NCI-H1092 treated with DMSO at 0.1 percent for 48 hours (cell line): ENCODE results near the gene LRRC27.
A peak's percentile ranks its signal among the peaks of the same experiment; 100 is the strongest.

Source experiments
- DNase-seq: peaks from one replicate; lab custom pipeline; 2025; lab: John Stamatoyannopoulos, UW

LRRC27 gene

GRCh38 chr10:132390921-132391675, 59.1 kb downstream of the LRRC27 start:
- no peak for DNase-seq

GRCh38 chr10:132391676-132392020, 59.7 kb downstream of the LRRC27 start:
- no peak for DNase-seq

- no peak for DNase-seq
Measured at GRCh38 chr10:132392184-132392800, 60.3 kb downstream of the LRRC27 start.

GRCh38 chr10:132392811-132393694, 61.1 kb downstream of the LRRC27 start:
- DNase-seq: no peak

DNA sequence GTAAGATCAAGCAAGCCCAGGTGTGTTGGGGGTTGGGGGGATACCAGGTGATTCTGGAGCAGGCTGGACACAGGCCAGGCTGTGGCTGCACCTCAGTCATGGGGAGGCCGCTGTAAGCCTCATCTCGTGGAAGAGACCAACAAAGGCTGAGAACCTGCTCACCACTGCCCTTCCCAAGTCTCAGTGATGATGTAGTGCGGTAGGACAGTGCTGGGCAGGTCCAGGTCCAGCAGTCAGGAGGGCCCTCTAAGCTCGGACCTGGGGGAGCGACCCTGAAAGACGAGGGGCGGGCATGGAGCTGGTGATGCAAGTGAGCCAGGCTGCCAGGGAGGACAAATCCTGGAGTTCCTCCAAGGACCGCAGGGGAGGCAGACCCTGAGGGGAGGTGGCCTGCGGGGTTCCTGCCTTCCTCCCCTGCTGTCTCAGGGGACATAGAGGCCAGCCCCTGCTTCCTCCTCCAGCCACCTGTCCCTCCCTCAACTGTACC, 61.7 kb downstream of the LRRC27 start:
- DNase-seq: no peak

GRCh38 chr10:132394201-132394811, 62.3 kb downstream of the LRRC27 start:
- no peak for DNase-seq

- no peak for DNase-seq
Measured at GRCh38 chr10:132394936-132395703, 63.1 kb downstream of the LRRC27 start.

- no peak for DNase-seq
Measured at GRCh38 chr10:132395704-132396493, 63.9 kb downstream of the LRRC27 start.

- no peak for DNase-seq
Measured at GRCh38 chr10:132396494-132397035, 64.6 kb downstream of the LRRC27 start.

GRCh38 chr10:132397036-132397541, 65.1 kb downstream of the LRRC27 start, which contains the start of gene PWWP2B:
Gene PWWP2B, plus strand, starts transcription at chr10:132397200. Its CDS starts 27 bp downstream, at chr10:132397227.
- DNase-seq: no peak

DNA sequence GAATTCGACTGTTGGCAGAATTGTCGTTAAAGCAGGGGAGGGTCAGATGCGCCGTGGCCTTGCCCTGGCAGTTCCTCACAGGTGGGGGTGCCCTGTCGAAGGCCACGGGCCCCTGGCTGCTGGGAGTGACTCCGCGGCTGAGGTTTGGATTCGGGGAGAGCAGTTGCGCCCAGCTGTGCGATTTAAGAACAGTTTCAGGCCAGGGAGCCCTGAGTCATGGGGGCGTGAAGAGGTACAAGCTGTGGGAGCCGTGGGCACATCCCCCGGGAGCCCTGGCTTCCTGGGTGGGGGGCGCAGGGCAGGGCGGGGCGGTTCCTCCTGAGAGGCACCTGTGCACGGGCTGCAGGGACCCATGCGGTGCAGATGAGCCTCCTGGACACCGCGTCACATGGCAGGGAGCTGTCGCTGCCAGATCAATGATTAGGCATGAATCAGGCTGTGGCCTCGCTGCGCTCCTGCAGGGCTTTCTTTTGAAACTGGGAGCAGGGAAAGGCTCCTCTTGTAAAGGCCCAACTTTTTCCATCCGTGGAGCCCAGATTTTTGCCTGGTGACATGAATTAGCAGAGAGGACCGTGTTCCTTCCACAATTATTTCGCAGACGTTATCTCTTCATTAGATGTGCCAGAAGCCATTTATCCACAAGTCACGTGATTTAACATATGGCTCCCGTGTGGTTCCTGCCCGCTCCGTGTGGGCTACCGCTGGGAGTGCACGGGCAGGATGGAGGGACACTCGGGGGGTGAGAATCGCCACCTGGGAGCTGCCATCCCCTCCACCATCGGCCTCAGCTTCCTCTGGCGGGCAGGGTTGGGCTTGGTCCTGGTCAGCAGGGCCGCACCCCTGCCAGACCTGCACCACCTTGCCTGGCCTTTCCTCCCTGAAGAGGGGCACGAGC, 65.9 kb downstream of the LRRC27 start:
- peak; percentile 29 for DNase-seq

DNA sequence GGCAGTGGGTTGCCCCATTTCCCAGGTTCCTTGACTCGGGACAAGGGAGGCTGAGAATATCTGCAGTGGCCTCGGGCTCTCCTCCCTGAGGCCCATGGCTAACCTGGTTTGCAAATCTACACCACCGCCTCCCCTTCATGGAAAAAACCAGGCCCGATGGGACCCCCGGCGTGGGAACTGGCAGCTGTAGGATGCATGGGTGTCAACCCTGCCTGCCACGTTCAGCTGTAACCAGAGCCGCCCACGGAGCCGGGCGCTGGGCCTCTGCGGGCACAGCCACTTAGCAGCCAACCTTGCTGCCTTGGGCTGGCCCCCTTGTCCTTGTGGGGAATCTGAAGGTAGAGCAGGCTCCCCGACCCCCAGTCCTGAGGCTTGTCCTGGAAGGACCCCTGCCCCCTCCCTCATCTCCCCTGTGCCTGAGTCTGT, 66.6 kb downstream of the LRRC27 start:
- no peak for DNase-seq

DNA sequence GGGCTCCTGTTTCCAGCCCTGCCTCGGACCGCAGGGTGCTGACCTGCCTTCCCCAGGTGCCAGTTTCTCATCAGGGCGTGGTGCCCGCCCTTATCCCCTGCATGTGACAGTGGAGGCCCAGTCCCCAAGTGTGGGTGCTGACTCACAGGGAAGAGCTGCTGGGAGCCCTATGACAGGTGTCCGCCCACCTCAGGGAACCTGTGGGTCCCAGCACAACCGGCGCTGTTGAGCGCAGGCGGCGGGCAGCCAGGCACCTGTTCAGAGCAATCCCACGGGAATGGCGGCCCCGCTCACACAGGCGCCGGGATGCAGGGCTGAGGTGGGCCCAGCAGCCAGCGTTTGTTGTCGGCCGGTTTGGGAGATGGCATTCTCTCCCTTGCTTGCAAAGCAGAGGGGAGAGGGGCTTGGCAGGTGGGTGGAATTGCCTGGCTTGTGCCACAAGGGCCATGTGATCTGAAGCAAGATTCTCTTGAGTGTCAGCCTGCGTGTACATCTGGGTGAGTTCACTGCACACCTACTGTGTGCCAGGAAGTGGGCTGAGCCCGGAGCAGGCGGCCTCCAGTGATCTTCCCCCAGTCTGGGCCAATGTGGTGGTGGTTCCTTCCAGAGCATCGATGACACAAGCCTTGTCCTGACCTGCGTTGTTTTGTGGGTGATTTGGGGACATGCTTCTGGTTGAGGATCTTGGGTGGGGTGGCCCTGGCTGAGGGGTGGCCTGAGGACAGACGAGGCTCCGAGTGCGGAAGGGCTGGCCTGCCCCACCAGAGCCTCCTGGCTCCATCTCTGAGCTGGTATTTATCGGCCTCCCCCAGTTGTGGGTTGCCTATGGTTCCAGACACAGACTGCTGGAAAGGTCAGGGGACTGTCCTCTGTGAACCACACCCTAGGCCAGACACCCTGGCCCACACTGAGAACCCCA, 67.4 kb downstream of the LRRC27 start:
- DNase-seq: no peak

GRCh38 chr10:132400041-132400546, 68.1 kb downstream of the LRRC27 start:
- no peak for DNase-seq

GRCh38 chr10:132400547-132401151, 68.7 kb downstream of the LRRC27 start:
- no peak for DNase-seq

GRCh38 chr10:132401401-132402118, 69.6 kb downstream of the LRRC27 start:
- DNase-seq: no peak
